Smooth muscle cell of the pulmonary artery (primary cell): ENCODE data around the gene ANXA1. TPM values are rescaled to one million over a fixed set of nuclear protein-coding genes. Genes with fewer than 3 reads are reported as not detected.

Experiments
- total RNA-seq: library from RNA; depleted of rRNA; stranded (reverse); fragments of >200 nt; gene quantifications from 2 replicates; pipeline ENCODE4 v1.2.3, GENCODE V29; 2014

The ANXA1 gene, protein sequence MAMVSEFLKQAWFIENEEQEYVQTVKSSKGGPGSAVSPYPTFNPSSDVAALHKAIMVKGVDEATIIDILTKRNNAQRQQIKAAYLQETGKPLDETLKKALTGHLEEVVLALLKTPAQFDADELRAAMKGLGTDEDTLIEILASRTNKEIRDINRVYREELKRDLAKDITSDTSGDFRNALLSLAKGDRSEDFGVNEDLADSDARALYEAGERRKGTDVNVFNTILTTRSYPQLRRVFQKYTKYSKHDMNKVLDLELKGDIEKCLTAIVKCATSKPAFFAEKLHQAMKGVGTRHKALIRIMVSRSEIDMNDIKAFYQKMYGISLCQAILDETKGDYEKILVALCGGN
- 637 and 658 TPM in 2 replicates for total RNA-seq

DNA sequence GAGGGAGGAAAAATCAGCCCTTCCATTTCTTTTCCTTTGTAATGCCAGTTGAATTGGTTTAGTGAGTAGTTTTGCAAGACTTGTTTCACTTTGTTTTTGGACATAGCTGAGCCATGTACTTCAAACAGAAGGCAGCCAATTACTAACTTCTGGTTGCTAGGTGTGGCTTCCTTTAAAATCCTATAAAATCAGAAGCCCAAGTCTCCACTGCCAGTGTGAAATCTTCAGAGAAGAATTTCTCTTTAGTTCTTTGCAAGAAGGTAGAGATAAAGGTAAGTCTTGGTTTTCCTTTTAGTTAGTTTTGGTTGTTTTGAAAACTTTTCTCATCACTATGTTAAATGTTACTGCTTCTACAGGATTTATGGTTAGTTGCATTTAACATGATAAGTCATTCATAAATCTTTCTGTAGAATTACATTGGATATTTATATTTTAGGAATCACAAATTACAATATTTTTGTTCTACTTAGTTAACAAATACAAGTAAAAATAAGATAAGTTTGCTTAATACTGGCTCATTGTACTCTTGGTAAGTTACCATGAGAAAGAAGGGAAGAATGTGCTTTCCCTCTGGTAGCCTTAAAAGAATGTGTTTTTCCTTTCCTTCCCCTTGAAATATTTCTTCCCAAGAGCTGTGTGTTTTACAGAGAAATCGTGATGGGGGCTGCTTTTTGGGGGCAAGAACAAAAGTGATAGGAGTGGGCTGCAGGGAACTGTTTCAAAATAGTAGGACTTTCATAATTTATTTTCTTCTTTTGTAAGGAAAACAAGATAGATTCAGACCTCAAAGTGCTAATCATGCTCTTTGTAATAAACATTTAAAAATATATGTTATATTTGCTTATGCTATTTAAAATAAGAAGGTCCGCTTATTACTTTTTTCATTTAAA is at the start of gene ANXA1:
Gene ANXA1, plus strand, starts transcription at position 213 of the 890 bp plus-strand sequence. CDS start 6,671 bp downstream, outside the sequence.

Other genes starting within 250 kb of the ANXA1 start
- 2.8 and 14.7 TPM in 2 replicates for gene ALDH1A1, start 198.8 kb upstream of the ANXA1 start, total RNA-seq